HEK293 (cell line): Measurements from ENCODE around the gene KRTAP4-16.

Source experiments
- CTCF ChIP-seq: fragments of 450-650 bp; formaldehyde crosslinking; IDR thresholded peaks from 2 replicates; pipeline ENCODE4 v1.5.1; 2016; ENCODE audit warnings: missing biosample characterization, missing genetic modification characterization
- ZBTB1 ChIP-seq: fragments of 450-650 bp; formaldehyde crosslinking; IDR thresholded peaks from 2 replicates; pipeline ENCODE4 v1.5.1; 2016; ENCODE audit warnings: missing biosample characterization, missing genetic modification characterization
- ZBTB17 ChIP-seq: fragments of 450-650 bp; formaldehyde crosslinking; IDR thresholded peaks from 2 replicates; pipeline ENCODE4 v1.5.1; 2016; ENCODE audit warnings: missing biosample characterization, missing genetic modification characterization
- ZNF121 ChIP-seq: fragments of 450-650 bp; formaldehyde crosslinking; IDR thresholded peaks from 2 replicates; pipeline ENCODE4 v1.5.1; 2016; ENCODE audit warnings: missing biosample characterization, missing genetic modification characterization
- ZNF19 ChIP-seq: fragments of 450-650 bp; formaldehyde crosslinking; IDR thresholded peaks from 2 replicates; pipeline ENCODE4; 2016; ENCODE audit warnings: missing biosample characterization, missing genetic modification characterization, low read depth
- ZNF449 ChIP-seq: fragments of 450-650 bp; formaldehyde crosslinking; IDR thresholded peaks from 2 replicates; pipeline ENCODE4 v1.5.1; 2017; ENCODE audit warnings: missing biosample characterization, mild to moderate bottlenecking, missing genetic modification characterization, moderate library complexity
- ZNF692 ChIP-seq: fragments of 450-650 bp; formaldehyde crosslinking; IDR thresholded peaks from 2 replicates; pipeline ENCODE4 v1.5.1; 2016; ENCODE audit warnings: missing biosample characterization, missing genetic modification characterization

- TF ChIP-seq ZNF19 (tag by site-specific recombination), result no peak
- TF ChIP-seq ZBTB1 (tag by site-specific recombination), result no peak
- TF ChIP-seq ZNF692 (tag by site-specific recombination), result no peak
- TF ChIP-seq ZNF449 (tag by site-specific recombination), result no peak
- TF ChIP-seq CTCF (tag by site-specific recombination), result no peak
- TF ChIP-seq ZNF121 (tag by site-specific recombination), result no peak
- no peak for TF ChIP-seq ZBTB17 (tag by site-specific recombination)
These were observed 37.7 kb downstream of the KRTAP4-16 start for GRCh38 chr17:41064301-41064700.
